ENCODE measurements around the gene CDH7.

CDH7 gene

GRCh38 chr18:65762556-65762955 lies 11.7 kb downstream of the CDH7 start:
- CTCF ChIA-PET, result no interaction called here
- H3K27me3 ChIP-seq (replicated peaks in 2 of 5; ENCODE audit: control insufficient read depth in 4 of 5, insufficient read depth in 5 of 5, low read length in 4 of 5), result no peaks in the 10 kb centered on the region
- DNase-seq, result no peak
- WGBS (ENCODE audit: insufficient coverage), result 100% methylated on average over 1 of the region's 2 CpGs
- no peaks in the 10 kb centered on the region for H3K9me3 ChIP-seq (ENCODE audit: control extremely low read depth in 1 of 5, control insufficient read depth in 4 of 5, insufficient read depth in 2 of 5, low read depth in 1 of 5, low read length in 4 of 5)
- peaks cover 0 to 11% (median 0%) of the 10 kb centered on the region in 4 experiments for H3K4me1 ChIP-seq (ENCODE audit: control extremely low read depth in 1 of 4, control insufficient read depth in 4 of 4, insufficient read depth in 4 of 4, low read length in 3 of 4)
- H3K27ac ChIP-seq (ENCODE audit: insufficient read depth in 1 of 2, low read depth in 1 of 2, low read length in 2 of 2, poor library complexity in 1 of 2, severe bottlenecking in 2 of 2), result no peak overlapping the region
- H3K4me3 ChIP-seq (ENCODE audit: control insufficient read depth in 1 of 7, extremely low read depth in 1 of 7, insufficient read depth in 4 of 7, low read depth in 2 of 7, low read length in 6 of 7), result no peak overlapping the region
- POLR2A ChIA-PET, result no interaction called here
- H3K36me3 ChIP-seq (ENCODE audit: control insufficient read depth in 4 of 4, insufficient read depth in 4 of 4, low read length in 3 of 4), result peaks cover 0 to 3% (median 0%) of the 10 kb centered on the region in 4 experiments

- Histone ChIP-seq H3K9me3 (ENCODE audit: control extremely low read depth in 1 of 5, control insufficient read depth in 4 of 5, insufficient read depth in 2 of 5, low read depth in 1 of 5, low read length in 4 of 5) (no peaks in the 10 kb centered on the region), H3K4me1 (ENCODE audit: control extremely low read depth in 1 of 4, control insufficient read depth in 4 of 4, insufficient read depth in 4 of 4, low read length in 3 of 4) (no peaks in the 10 kb centered on the region), H3K36me3 (ENCODE audit: control insufficient read depth in 4 of 4, insufficient read depth in 4 of 4, low read length in 3 of 4) (peaks cover 0 to 3% (median 0%) of the 10 kb centered on the region in 4 experiments), H3K4me3 (ENCODE audit: control insufficient read depth in 1 of 7, extremely low read depth in 1 of 7, insufficient read depth in 4 of 7, low read depth in 2 of 7, low read length in 6 of 7) (no peak overlapping the region), H3K27ac (ENCODE audit: insufficient read depth in 1 of 2, low read depth in 1 of 2, low read length in 2 of 2, poor library complexity in 1 of 2, severe bottlenecking in 2 of 2) (no peak overlapping the region), H3K27me3 (replicated peaks in 2 of 5; ENCODE audit: control insufficient read depth in 4 of 5, insufficient read depth in 5 of 5, low read length in 4 of 5) (no peaks in the 10 kb centered on the region)
- ChIA-PET CTCF (interaction anchor here (1.0 to 1.5 kb wide), 2 partner anchors 16 to 25 kb away, joined by 3 to 5 read pairs; no protein-coding TSS in a partner anchor), POLR2A (no interaction called here)
- no CpG with 5 or more reads among the region's 2 CpGs for whole genome bisulfite sequencing (ENCODE audit: insufficient coverage)
- no peak for DNase-seq
Measured at GRCh38 chr18:65767406-65767805, 16.6 kb downstream of the CDH7 start.

GRCh38 chr18:65768120-65768778 lies 17.4 kb downstream of the CDH7 start:
- ChIA-PET POLR2A (no interaction called here), CTCF (interaction anchor here (1.0 to 1.5 kb wide), 2 partner anchors 16 to 24 kb away, joined by 3 to 5 read pairs; no protein-coding TSS in a partner anchor)
- Histone ChIP-seq H3K27ac (ENCODE audit: insufficient read depth in 1 of 2, low read depth in 1 of 2, low read length in 2 of 2, poor library complexity in 1 of 2, severe bottlenecking in 2 of 2) (no peak overlapping the region), H3K27me3 (replicated peaks in 2 of 5; ENCODE audit: control insufficient read depth in 4 of 5, insufficient read depth in 5 of 5, low read length in 4 of 5) (no peaks in the 10 kb centered on the region), H3K4me3 (ENCODE audit: control insufficient read depth in 1 of 7, extremely low read depth in 1 of 7, insufficient read depth in 4 of 7, low read depth in 2 of 7, low read length in 6 of 7) (no peak overlapping the region), H3K36me3 (ENCODE audit: control insufficient read depth in 4 of 4, insufficient read depth in 4 of 4, low read length in 3 of 4) (peaks cover 0 to 3% (median 0%) of the 10 kb centered on the region in 4 experiments), H3K4me1 (ENCODE audit: control extremely low read depth in 1 of 4, control insufficient read depth in 4 of 4, insufficient read depth in 4 of 4, low read length in 3 of 4) (no peaks in the 10 kb centered on the region), H3K9me3 (ENCODE audit: control extremely low read depth in 1 of 5, control insufficient read depth in 4 of 5, insufficient read depth in 2 of 5, low read depth in 1 of 5, low read length in 4 of 5) (no peaks in the 10 kb centered on the region)
- 97% methylated on average over 10 of the region's 15 CpGs for WGBS (ENCODE audit: insufficient coverage)
- DNase-seq, result no peak

GRCh38 chr18:65769652-65770051 lies 18.8 kb downstream of the CDH7 start:
- Histone ChIP-seq H3K36me3 (ENCODE audit: control insufficient read depth in 4 of 4, insufficient read depth in 4 of 4, low read length in 3 of 4) (no peaks in the 10 kb centered on the region), H3K27ac (ENCODE audit: insufficient read depth in 1 of 2, low read depth in 1 of 2, low read length in 2 of 2, poor library complexity in 1 of 2, severe bottlenecking in 2 of 2) (no peak overlapping the region), H3K4me3 (ENCODE audit: control insufficient read depth in 1 of 7, extremely low read depth in 1 of 7, insufficient read depth in 4 of 7, low read depth in 2 of 7, low read length in 6 of 7) (no peak overlapping the region), H3K4me1 (ENCODE audit: control extremely low read depth in 1 of 4, control insufficient read depth in 4 of 4, insufficient read depth in 4 of 4, low read length in 3 of 4) (no peaks in the 10 kb centered on the region), H3K27me3 (replicated peaks in 2 of 5; ENCODE audit: control insufficient read depth in 4 of 5, insufficient read depth in 5 of 5, low read length in 4 of 5) (no peaks in the 10 kb centered on the region), H3K9me3 (ENCODE audit: control extremely low read depth in 1 of 5, control insufficient read depth in 4 of 5, insufficient read depth in 2 of 5, low read depth in 1 of 5, low read length in 4 of 5) (no peaks in the 10 kb centered on the region)
- ChIA-PET POLR2A (no interaction called here), CTCF (no interaction called here)
- WGBS (ENCODE audit: insufficient coverage), result 100% methylated on average over 1 of the region's 4 CpGs
- no peak for DNase-seq

GRCh38 chr18:65786474-65786873 lies 35.7 kb downstream of the CDH7 start:
- no peaks in the 10 kb centered on the region for H3K27me3 ChIP-seq (replicated peaks in 2 of 5; ENCODE audit: control insufficient read depth in 4 of 5, insufficient read depth in 5 of 5, low read length in 4 of 5)
- DNase-seq, result no peak
- no peak overlapping the region for H3K27ac ChIP-seq (ENCODE audit: insufficient read depth in 1 of 2, low read depth in 1 of 2, low read length in 2 of 2, poor library complexity in 1 of 2, severe bottlenecking in 2 of 2)
- no peak overlapping the region for H3K4me3 ChIP-seq (ENCODE audit: control insufficient read depth in 1 of 7, extremely low read depth in 1 of 7, insufficient read depth in 4 of 7, low read depth in 2 of 7, low read length in 6 of 7)
- ChIA-PET POLR2A (no interaction called here), CTCF (interaction anchor here (0.9 to 1.5 kb wide), 2 partner anchors 28 to 31 kb away, joined by 3 read pairs; no protein-coding TSS in a partner anchor)
- no peaks in the 10 kb centered on the region for H3K9me3 ChIP-seq (ENCODE audit: control extremely low read depth in 1 of 5, control insufficient read depth in 4 of 5, insufficient read depth in 2 of 5, low read depth in 1 of 5, low read length in 4 of 5)
- 88% methylated on average over 1 of the region's 2 CpGs for WGBS (ENCODE audit: insufficient coverage)
- no peaks in the 10 kb centered on the region for H3K4me1 ChIP-seq (ENCODE audit: control extremely low read depth in 1 of 4, control insufficient read depth in 4 of 4, insufficient read depth in 4 of 4, low read length in 3 of 4)
- H3K36me3 ChIP-seq (ENCODE audit: control insufficient read depth in 4 of 4, insufficient read depth in 4 of 4, low read length in 3 of 4), result no peaks in the 10 kb centered on the region

GRCh38 chr18:65788373-65788772 lies 37.6 kb downstream of the CDH7 start:
- no peak for DNase-seq
- Histone ChIP-seq H3K36me3 (ENCODE audit: control insufficient read depth in 4 of 4, insufficient read depth in 4 of 4, low read length in 3 of 4) (no peaks in the 10 kb centered on the region), H3K4me1 (ENCODE audit: control extremely low read depth in 1 of 4, control insufficient read depth in 4 of 4, insufficient read depth in 4 of 4, low read length in 3 of 4) (no peaks in the 10 kb centered on the region), H3K27ac (ENCODE audit: insufficient read depth in 1 of 2, low read depth in 1 of 2, low read length in 2 of 2, poor library complexity in 1 of 2, severe bottlenecking in 2 of 2) (no peak overlapping the region), H3K27me3 (replicated peaks in 2 of 5; ENCODE audit: control insufficient read depth in 4 of 5, insufficient read depth in 5 of 5, low read length in 4 of 5) (no peaks in the 10 kb centered on the region), H3K4me3 (ENCODE audit: control insufficient read depth in 1 of 7, extremely low read depth in 1 of 7, insufficient read depth in 4 of 7, low read depth in 2 of 7, low read length in 6 of 7) (no peak overlapping the region), H3K9me3 (ENCODE audit: control extremely low read depth in 1 of 5, control insufficient read depth in 4 of 5, insufficient read depth in 2 of 5, low read depth in 1 of 5, low read length in 4 of 5) (no peaks in the 10 kb centered on the region)
- WGBS (ENCODE audit: insufficient coverage), result 94% methylated on average over 4 of the region's 4 CpGs
- ChIA-PET CTCF (no interaction called here), POLR2A (no interaction called here)

- Histone ChIP-seq H3K4me3 (ENCODE audit: control insufficient read depth in 1 of 7, extremely low read depth in 1 of 7, insufficient read depth in 4 of 7, low read depth in 2 of 7, low read length in 6 of 7) (no peak overlapping the region), H3K36me3 (ENCODE audit: control insufficient read depth in 4 of 4, insufficient read depth in 4 of 4, low read length in 3 of 4) (no peaks in the 10 kb centered on the region), H3K9me3 (ENCODE audit: control extremely low read depth in 1 of 5, control insufficient read depth in 4 of 5, insufficient read depth in 2 of 5, low read depth in 1 of 5, low read length in 4 of 5) (no peaks in the 10 kb centered on the region), H3K27ac (ENCODE audit: insufficient read depth in 1 of 2, low read depth in 1 of 2, low read length in 2 of 2, poor library complexity in 1 of 2, severe bottlenecking in 2 of 2) (no peak overlapping the region), H3K4me1 (ENCODE audit: control extremely low read depth in 1 of 4, control insufficient read depth in 4 of 4, insufficient read depth in 4 of 4, low read length in 3 of 4) (no peaks in the 10 kb centered on the region), H3K27me3 (replicated peaks in 2 of 5; ENCODE audit: control insufficient read depth in 4 of 5, insufficient read depth in 5 of 5, low read length in 4 of 5) (no peaks in the 10 kb centered on the region)
- POLR2A ChIA-PET, result no interaction called here
- CTCF ChIA-PET, result interaction anchor here (0.6 kb wide), 1 partner anchor 21 kb away, joined by 4 read pairs; no protein-coding TSS in a partner anchor
- DNase-seq, result no peak
- 100% methylated on average over 3 of the region's 4 CpGs for WGBS (ENCODE audit: insufficient coverage)
Measured at GRCh38 chr18:65790604-65791003, 39.8 kb downstream of the CDH7 start.
